Measurements from ENCODE around the gene ELP5.

The ELP5 gene

GRCh38 chr17:7289256-7290032 is 37.4 kb downstream of the ELP5 start:
- no peak for DNase-seq

GRCh38 chr17:7290166-7290565 is 38.2 kb downstream of the ELP5 start:
- no peak for DNase-seq

GRCh38 chr17:7290685-7291084 is 38.7 kb downstream of the ELP5 start:
- DNase-seq: no peak

GRCh38 chr17:7292194-7292593 is 40.2 kb downstream of the ELP5 start:
- DNase-seq: no peak

- DNase-seq: no peak
These were observed 40.7 kb downstream of the ELP5 start for GRCh38 chr17:7292729-7293128.

- DNase-seq: no peak
These were observed 41.1 kb downstream of the ELP5 start for GRCh38 chr17:7293159-7293558.

- no peak for DNase-seq
These were observed 42.0 kb downstream of the ELP5 start for GRCh38 chr17:7293816-7294613.

- peak; percentile 72 for DNase-seq
These were observed 42.7 kb downstream of the ELP5 start, which contains the start of gene YBX2 for GRCh38 chr17:7294614-7295153. Gene YBX2, minus strand, starts transcription at chr17:7294639. Its CDS starts 139 bp downstream, at chr17:7294500.

GRCh38 chr17:7295230-7296180 is 43.5 kb downstream of the ELP5 start:
- DNase-seq: no peak

- peak; percentile 74 for DNase-seq
These were observed 44.3 kb downstream of the ELP5 start for GRCh38 chr17:7296189-7296861.

- no peak for DNase-seq
These were observed 52.2 kb downstream of the ELP5 start for GRCh38 chr17:7304179-7304578.

GRCh38 chr17:7306911-7307685 is 55.1 kb downstream of the ELP5 start, which contains the start of gene EIF5A:
Gene EIF5A, plus strand, starts transcription at chr17:7307628. Its CDS starts 2,008 bp downstream, at chr17:7309636.
- DNase-seq: peak; percentile 100

GRCh38 chr17:7307686-7308624 is 55.9 kb downstream of the ELP5 start:
- DNase-seq: peak; percentile 57

GRCh38 chr17:7308625-7309433 is 56.8 kb downstream of the ELP5 start:
- peak; percentile 82 for DNase-seq

Measured in activated CD8-positive, alpha-beta memory T cell treated with anti-CD3 and anti-CD28 coated beads, Interleukin-2, amount 50 U/mL, for 4 hours (primary cell).